ACHN (cell line): ENCODE results near the gene ZDHHC8.

Source experiments
- DNase-seq: peaks from one replicate; pipeline ENCODE4 v3.0.0-alpha.2; 2015
- in situ Hi-C: cut with HindIII; loops from 2 replicates; pipeline ENCODE4 v1.10.0; 2017; ENCODE audit warnings: low sequenced_read_pairs, low pct_ligation_motif_present, low pct_unique_long_range_greater_than_20kb

ZDHHC8 gene

DNA sequence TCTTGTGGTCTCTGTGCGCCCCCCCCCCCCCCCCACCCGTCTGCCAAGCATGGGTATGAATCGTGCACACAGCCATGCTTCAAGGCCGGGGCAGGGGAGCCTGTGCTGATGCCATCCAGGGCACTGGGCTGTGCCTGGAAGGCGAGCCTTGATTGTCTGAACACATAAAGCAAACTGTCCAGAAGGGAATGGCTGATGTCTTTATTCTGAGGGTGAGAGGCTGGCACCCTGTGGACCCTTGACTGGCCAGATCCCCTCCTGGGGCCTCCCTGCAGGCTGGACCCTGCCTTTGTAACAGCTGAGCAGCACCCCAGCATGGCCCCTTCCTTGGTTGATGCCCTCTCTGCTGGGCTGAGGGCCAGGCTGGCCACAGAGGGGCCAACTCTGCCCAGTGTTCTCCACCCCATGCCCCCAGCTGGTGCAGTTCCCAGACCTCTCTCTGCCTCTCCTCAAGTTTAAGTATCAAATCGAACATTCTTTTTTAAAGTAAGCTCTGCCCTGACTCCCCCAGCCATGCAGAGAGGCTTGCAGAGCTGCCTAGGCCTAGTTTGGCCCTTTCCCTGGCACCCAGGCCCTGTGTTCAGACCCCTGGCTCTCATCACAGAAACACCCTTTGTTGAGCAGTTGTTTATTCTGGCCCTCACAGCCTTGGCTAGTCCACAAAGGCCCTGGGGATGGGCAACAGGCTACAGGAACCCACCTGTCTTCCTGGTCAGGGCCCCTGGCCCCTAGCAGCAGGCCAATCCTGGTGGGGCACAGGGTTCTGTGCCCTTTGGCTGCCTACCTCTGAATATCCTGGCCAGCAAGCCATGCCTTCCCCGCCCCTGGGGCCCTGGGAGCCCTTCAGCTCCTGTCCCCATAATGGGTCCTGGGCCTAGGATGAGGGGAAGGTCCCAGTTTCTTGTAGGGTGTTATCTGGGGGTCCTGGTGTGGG is 19.6 kb upstream of the ZDHHC8 start:
- no peak for DNase-seq
- in situ Hi-C loops: no loop called here

DNA sequence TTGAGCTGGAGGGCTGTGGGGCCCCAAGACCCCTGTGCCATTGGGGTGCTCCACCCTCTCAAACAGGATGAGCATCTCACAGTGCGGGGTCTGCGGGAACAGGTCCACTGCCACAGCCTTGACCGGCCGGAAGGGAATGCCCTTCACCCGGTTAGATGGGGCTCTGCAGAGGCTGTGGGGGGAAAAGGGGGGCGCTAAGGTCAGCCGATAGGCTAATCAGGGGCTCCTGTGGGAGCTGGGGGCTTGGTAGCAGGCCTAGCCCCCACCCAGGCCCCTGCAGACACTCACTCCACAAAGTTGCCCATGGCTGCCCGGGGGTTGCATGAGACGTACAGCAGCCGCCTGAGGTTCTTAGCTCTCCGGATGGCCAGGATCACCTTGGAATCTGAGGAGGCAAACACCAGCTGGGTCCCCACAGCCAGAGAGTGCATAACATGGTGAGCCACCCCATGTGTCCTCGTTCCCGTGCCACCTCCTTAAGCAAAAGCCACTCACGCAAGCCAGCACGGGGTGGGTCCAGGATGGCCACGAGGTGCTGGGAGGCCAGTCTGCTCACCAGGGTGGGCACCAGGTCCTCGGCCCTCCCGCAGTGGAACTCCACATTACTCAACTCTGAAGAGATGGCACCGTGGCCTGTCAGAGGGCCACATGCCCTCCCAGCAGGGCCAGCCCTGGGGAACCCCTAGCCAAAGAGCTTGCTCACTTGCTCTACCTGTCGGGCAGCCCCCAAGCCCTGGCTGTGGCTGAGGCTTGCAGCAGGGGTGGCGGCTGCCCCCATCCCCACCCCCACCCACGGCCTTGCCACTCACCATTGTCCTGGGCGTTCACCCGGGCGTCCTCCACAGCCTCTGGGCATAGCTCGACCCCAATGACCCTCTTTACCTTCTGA is 18.7 kb upstream of the ZDHHC8 start:
- DNase-seq: no peak
- in situ Hi-C loops: no loop called here

DNA sequence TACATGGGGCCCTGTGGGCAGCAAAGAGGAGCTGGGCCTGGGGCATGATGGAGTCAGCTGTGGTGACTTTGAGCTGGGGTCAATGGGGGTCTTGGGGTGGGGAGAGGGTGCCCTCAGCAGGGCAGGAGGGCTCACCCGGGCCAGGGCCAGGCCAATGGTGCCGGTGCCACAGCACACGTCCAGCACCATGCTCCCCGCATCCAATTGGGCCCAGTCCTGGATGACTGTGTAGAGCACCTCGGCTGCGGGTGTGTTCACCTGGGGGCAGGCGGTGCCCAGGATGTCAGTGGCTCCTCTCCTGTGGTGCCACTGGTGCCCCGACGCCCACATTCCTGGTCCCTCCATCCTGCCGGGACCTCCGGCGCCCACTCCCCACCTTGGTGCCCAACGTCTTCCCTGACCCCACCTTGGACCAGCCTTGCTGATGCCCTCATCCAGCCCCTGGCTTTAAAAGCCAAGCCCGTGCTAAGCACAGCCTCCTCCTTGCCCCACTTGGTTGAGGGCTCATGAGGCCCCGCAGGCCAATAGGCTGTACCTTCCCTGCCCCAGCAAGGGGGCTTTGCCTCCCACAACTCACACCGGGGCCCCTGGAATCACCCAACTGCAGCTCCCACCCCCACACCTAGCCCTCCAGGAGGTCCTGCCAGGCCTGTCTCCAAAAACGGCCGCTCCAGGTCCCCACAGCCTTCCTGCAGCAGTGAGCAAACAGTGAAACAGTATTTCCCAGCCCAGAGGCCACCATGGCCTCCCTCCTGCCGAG is 17.9 kb upstream of the ZDHHC8 start:
- in situ Hi-C loops: no loop called here

DNA sequence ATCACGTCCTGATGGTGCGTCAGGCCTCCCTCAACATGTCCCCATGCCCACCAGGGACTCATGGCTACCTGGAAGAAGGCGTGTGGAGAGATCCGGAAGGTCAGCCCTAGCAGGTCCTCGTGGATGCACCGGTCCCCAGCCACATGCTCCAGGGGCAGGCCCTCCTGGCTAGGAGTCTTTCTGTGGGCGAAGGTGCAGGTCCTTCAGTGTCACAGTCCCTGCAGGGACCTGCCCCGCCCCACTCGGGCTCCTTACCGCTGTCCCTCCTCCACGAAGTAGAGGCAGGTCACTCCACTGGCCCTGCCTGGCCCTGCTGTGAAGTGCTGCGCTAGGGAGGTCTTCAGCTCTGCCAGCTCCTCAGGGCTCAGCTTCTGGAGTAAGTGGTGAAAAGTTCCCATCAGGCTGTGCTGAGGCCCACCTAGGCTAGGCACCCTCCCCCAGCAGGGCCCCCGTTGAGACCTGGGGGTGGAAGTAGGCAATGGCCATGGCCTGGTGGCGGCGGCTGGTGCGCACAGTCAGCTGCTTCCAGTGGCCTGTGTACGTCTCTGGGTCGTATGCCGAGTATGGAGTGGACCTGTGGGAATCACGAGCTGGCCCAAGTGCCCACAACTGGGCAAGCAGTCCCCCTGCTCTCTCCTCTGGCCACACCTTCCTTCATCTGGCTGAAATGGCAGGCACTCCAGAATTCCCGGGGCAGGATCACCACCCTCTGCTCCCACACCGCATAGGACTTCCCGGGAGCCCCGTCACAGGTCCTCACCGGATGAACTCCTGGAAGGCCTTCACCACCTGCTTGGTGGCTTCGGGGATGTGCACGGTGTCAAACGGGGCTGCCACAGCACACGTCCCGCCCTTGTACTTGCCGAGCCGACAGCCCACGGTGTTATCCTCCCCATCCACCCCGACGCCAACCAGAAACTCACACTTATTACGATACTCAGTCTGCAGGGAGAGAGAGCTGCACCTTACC is 16.8 kb upstream of the ZDHHC8 start:
- no peak for DNase-seq
- in situ Hi-C loops: no loop called here

More for the DNA sequence above, 17.9 kb upstream of the ZDHHC8 start:
- DNase-seq: no peak

DNA sequence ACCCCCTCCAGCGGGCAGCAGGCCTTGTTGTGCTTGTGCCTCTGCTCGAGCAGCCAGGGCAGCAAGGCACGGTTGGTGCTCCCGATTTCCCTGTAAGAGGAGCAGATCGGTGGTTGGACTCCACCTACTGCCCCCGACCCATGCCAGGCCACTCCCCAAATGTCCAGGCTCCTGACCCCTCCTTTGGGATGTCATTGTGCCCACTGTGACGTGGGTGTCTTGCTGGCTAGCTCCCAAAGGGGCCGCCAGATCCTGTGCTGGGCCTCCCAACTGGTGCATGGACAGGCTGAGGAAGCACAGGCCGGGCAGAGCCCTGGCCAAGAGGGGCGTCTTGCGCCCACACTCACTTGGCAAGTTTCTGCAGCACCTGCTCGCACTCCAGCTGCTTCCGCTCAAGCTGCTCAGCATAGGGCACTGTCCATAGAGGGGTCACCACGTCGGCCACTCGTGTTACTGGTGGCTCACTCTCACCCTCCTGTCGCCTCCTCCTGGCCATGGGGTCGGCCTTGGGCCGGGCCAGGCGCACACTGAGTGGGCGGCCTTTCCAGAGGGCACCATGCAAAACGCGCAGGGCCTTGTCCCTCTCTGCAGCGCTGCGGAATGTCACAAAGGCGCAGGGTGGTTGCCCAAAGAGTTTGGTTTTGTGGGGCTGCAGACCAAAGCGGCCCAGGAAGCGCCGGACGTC is 15.8 kb upstream of the ZDHHC8 start, which contains the start of gene RANBP1:
Gene RANBP1 (plus strand): TSS at position 414 of the 685 bp plus-strand sequence. CDS start 81 bp downstream, at position 495.
- DNase-seq: no peak
- in situ Hi-C loops: no loop called here

DNA sequence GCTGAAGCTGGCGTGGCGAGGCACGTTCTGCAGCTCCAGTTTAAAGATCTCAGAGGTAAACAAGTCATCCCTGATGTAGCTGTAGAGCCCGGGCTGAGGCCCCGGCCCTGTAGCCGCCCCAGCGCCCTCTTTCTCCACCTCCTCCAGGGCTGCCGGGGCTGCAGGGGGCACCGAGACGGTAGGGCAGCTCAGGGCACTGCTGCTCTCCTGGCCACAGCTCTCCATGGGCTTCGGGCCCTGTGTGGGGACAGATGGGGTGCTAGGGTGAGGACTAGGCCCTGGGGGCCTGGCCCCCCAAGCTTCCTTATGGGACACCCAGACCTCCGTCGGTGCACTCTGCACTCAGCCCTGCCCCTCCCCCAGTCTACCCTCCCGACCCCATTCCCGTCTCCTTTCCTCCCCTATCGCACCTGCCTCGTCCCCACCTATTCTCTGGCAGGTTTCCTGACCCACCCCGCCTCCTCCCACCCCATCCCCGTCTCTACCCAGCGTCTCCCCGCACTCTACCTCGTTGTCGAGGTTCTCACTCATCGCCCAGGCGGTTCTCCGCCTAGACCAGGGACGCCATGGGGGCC is 15.1 kb upstream of the ZDHHC8 start:
- in situ Hi-C loops: no loop called here

DNA sequence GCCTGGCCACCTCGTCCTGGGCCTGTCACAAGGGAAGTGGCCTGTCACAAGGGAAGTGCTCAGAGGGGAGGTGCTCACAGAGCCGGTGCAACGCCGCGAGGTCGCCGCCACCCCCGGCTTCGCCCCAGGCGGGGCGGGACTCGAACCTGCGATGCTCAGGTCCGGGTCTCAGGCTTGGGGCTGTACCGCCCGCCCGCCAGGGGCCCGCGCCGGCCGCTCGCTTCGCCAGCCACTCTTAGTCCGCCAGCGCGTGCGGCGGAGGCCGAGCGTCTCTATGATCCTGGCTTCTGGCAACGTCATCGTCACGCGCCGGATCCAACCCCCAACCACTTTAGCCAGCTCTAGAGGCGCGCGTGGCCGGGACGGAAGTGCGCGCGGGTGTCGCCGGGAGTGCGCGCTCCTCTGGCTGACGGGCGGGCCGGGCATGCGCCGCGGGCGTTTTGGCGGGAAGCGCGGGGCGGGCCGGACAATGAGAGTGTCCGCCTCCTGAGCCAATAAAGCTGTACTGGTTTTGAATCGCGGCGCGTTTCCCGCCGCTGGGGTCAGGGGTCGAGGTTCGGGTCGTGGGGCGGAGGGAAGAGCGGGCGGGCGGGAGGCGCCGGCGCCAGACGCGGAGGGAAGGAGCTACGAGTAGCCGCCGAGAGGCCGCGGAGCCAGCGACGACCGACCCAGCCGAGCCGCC is 14.5 kb upstream of the ZDHHC8 start, which contains the start of gene TRMT2A:
Gene TRMT2A (minus strand): TSS at position 276 of the 682 bp plus-strand sequence. CDS start 320 bp downstream, outside the sequence.
- DNase-seq: peak; percentile 95
- in situ Hi-C loops: no loop called here

More for the DNA sequence above, 15.1 kb upstream of the ZDHHC8 start:
- DNase-seq: no peak

DNA sequence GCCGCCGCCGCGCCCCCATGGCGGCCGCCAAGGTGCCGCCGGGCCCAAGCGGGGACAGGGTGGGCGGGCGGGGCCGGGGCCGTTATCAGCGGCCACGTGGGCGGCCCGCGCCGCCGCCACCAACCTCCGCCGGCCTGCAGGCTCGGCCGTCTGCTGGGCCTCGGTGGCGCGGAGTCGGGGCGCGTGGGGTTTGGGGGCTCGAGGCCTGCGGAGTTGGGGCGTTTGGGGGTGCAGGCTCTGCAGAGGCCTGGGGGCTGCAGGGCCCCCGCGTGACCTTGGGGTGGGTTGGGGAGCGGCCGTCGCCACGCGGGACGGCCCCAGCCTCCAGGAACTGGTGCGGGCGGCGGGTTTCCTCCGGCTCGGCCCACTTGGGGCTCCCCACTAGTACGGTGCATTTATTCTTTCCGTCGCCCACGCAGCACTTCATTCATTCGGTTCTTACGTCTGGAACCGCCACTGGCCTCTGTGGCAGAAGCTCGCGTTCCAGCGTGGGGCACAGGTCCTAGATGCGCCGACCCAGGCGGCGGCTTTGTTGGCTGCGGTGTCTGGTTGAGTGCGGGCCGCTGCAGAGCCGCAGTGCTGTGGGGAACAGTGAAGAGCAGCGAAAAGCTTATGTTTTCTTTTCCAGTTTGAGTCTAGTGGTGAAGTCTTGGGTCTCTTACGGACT is 13.8 kb upstream of the ZDHHC8 start:
- peak; percentile 24 for DNase-seq
- in situ Hi-C loops: no loop called here

DNA sequence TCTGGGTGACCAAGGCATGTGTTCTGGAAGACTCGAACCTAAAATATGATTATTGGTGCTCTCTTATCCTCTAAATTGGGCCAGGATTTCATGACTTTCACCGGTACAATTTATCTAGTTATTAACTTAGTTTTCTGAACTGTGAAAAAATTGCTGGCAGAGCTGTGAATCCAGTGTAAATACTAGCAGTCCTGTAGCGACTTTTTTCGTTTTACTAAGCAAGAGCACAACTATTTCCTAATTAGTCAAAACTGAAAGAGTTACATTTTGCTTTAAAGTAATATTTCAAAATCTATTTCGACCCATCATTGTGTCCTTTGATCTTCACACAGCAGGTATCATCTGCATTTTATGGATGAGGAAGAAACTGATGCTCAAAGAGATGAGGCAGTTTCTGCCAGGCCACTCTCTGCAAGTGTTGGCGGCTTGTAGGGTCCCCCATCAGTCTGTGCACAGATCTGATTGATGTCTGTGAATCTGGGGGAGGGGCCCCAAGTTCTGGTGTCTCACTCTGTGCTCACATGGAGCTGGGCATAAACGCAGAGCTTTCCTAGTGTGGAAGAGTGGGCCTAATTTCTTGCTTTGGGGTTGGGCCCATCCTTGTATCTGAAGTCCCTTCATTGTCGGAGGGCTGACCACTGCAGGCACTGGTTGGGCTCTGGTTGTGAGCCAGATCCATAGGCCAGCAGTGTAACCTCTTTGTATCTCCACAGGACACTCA is 13.1 kb upstream of the ZDHHC8 start:
- in situ Hi-C loops: no loop called here
- DNase-seq: no peak

DNA sequence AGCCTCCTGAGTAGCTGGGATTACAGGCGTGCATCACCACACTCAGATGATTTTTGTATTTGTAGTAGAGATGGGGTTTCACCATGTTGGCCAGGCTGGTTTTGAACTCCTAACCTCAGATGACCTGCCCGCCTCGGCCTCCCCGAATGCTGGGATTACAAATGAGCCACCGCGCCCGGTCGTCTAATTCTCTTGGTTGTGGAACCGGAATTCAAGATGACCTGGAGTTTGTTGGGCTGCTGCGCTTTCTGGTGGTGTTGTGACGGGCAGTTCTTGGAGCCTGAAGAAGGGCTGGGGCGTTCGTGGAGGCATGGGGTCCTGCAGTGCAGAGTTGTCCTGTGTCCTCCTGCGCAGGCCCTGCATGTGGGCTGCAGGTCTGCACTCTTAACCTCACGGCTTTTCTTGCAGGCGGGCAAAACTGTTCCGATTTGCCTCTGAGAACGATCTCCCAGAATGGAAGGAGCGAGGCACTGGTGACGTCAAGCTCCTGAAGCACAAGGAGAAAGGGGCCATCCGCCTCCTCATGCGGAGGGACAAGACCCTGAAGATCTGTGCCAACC is 9.7 kb upstream of the ZDHHC8 start:
- in situ Hi-C loops: no loop called here
- no peak for DNase-seq

DNA sequence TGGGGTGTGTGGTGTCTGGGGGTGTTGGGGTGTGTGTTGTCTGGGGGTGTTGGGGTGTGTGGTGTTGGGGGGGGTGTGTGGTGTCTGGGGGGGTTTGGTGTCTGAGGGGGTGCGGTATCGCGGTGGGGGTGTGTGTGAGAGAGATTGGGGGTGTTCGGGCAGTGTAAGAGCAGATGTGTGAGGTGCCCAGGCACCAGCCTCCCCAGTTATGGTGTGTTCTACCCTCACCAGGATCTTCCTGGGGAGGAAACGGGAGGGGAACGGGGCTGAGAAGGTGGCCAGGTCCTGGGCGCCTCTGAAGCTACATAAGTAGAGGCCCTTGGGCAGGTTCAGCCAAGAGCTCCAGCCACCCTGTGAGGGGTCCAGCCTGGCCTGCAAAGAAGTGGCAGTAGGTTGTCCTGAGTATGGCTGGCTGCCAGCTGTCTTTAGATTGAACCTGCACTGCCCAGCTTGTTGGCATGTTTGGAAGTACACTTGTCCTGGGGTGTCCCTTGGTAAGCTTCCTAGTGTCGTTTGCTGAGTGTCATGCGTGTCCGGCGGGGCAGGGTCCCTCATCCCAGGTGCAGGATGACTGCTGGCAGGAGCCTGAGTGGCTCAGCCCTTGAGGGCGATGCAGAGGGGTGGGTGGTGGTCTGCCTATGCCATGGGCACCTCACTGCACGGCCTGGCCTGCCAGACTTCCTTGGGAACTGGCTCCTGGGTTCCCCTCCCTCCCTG is 8.1 kb upstream of the ZDHHC8 start:
- in situ Hi-C loops: no loop called here
- no peak for DNase-seq

DNA sequence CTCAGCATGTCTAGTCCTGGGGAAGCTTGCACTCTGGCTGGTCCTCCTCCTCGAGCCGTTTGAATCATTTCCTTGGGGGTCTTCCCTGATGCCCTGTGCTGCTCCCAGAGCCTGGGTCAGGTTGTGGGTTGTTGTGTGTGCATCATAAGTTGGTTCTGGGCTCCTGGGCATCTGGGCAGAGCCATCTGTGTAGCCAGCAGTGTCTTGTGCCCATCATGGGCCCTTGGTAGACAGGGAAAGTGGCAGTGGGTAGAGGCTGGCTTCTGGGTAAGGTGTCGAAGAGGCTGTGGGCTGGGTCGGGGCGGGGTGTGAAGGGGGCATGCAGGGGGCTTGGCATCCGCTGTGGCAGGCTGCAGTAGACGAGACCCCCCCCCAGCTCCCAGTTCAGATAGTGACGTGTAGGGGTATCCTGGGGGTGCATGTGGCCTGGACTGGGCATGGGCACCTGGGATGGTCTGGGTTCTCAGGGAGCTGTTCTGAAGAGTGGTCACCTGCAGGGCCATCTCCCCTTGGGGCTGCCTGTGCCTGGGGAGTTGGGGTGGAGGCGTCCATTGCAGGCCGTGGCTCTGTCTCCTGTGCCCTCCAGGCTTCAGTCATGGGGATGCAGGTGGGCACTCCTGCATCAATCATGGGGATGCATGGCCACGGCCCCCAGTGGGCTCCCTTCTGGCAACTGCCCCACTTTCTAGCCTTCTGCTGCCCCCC is 7.4 kb upstream of the ZDHHC8 start:
- in situ Hi-C loops: no loop called here
- DNase-seq: no peak
